B cell (primary cell): ENCODE data around the gene DTHD1. TPM values are rescaled to one million over a fixed set of nuclear protein-coding genes. Genes with fewer than 3 reads are reported as not detected.
A peak's percentile ranks its signal among the peaks of the same experiment; 100 is the strongest.

Source experiments
- ATAC-seq: fragments of 200-7000 bp; cut with Tn5 transposase; one replicate; pipeline ENCODE4 v1.10.0; 2021; ENCODE audit warnings: low read depth, mild to moderate bottlenecking, moderate number of reproducible peaks, moderate library complexity
- CTCF ChIA-PET: fragments of 350-600 bp; sonication (Branson Sonifier 250); formaldehyde crosslinking; loops from one replicate; lab custom pipeline; 2021; ENCODE audit warnings: antibody characterized with exemption, inconsistent platforms; lab: Charles Lee
- POLR2A ChIA-PET: fragments of 350-600 bp; sonication (Branson Sonifier 250); formaldehyde crosslinking; loops from one replicate; lab custom pipeline; 2021; ENCODE audit warnings: antibody characterized with exemption; lab: Charles Lee
- DNase-seq: peaks from one replicate; pipeline ENCODE4 v3.0.0; 2013
- H2AFZ ChIP-seq: 2 replicates; pipeline ENCODE4 v1.6.1; 2012; ENCODE audit warnings: mild to moderate bottlenecking, low read depth, low read length; ENCODE audit not compliant: insufficient read depth, poor library complexity, severe bottlenecking
- H3K27ac ChIP-seq, 2 donors: 1 replicate in 1 of 2; 2 replicates in 1 of 2; pipeline ENCODE4 v1.5.1; 2012 to 2013; ENCODE audit warnings: low read length in 2 of 2, mild to moderate bottlenecking in 2 of 2, moderate library complexity in 1 of 2
- H3K27me3 ChIP-seq, 4 experiments: fragments of 200-600 bp in 1 of 4; sonication (generic) in 1 of 4; replicated peaks in 1 of 4; 1 replicate in 2 of 4; 2 replicates in 2 of 4; pipeline versions ENCODE4 v1.6.1 to v1.7.0; 2013 to 2016; ENCODE audit warnings: low read length in 3 of 4, mild to moderate bottlenecking in 2 of 4, mixed read lengths in 1 of 4, moderate library complexity in 1 of 4; ENCODE audit not compliant: insufficient read depth in 4 of 4, control insufficient read depth in 3 of 4; ENCODE audit errors: control extremely low read depth in 1 of 4
- H3K36me3 ChIP-seq, 2 experiments: replicated peaks in 1 of 2; 1 replicate in 1 of 2; 2 replicates in 1 of 2; pipeline versions ENCODE4 v1.6.1 to v1.7.1; 2013; ENCODE audit warnings: low read length in 1 of 2; ENCODE audit not compliant: insufficient read depth in 2 of 2, control insufficient read depth in 1 of 2; ENCODE audit errors: control extremely low read depth in 1 of 2, extremely low read depth in 1 of 2
- H3K4me1 ChIP-seq, 2 donors: fragments of 200-600 bp in 1 of 2; sonication (generic) in 1 of 2; 1 replicate in 1 of 2; 2 replicates in 1 of 2; pipeline versions ENCODE4 v1.5.1 to v1.6.1; 2013 to 2017; ENCODE audit warnings: low read length in 2 of 2; ENCODE audit not compliant: control insufficient read depth in 2 of 2, insufficient read depth in 2 of 2
- H3K4me2 ChIP-seq: replicated peaks from 2 replicates; pipeline ENCODE3; 2012; ENCODE audit warnings: mild to moderate bottlenecking, low read depth, low read length; ENCODE audit not compliant: poor library complexity, severe bottlenecking
- H3K4me3 ChIP-seq, 5 experiments: fragments of 200-600 bp in 1 of 5; sonication (generic) in 1 of 5; 1 replicate in 3 of 5; 2 replicates in 2 of 5; pipeline versions ENCODE4 v1.5.1 to v1.7.0; 2011 to 2016; ENCODE audit warnings: low read length in 4 of 5, mild to moderate bottlenecking in 4 of 5, low read depth in 2 of 5, control low read depth in 1 of 5, moderate library complexity in 1 of 5; ENCODE audit not compliant: insufficient read depth in 1 of 5; ENCODE audit errors: control extremely low read depth in 1 of 5, extremely low read depth in 1 of 5
- H3K79me2 ChIP-seq: fragments of 200-600 bp; sonication (generic); one replicate; pipeline ENCODE4 v1.6.0; 2016; ENCODE audit warnings: low read length; ENCODE audit not compliant: control insufficient read depth, insufficient read depth
- H3K9ac ChIP-seq: fragments of 200-600 bp; sonication (generic); 2 replicates; pipeline ENCODE4 v1.6.1; 2017; ENCODE audit warnings: mild to moderate bottlenecking, low read length, moderate library complexity
- H3K9me3 ChIP-seq, 3 donors: one replicate each; pipeline versions ENCODE4 v1.6.1 to v1.7.1; 2013; ENCODE audit warnings: low read length in 2 of 3; ENCODE audit not compliant: control insufficient read depth in 2 of 3, insufficient read depth in 1 of 3; ENCODE audit errors: control extremely low read depth in 1 of 3
- H4K20me1 ChIP-seq: 2 replicates; pipeline ENCODE4 v1.6.0; 2012; ENCODE audit warnings: mild to moderate bottlenecking, low read length; ENCODE audit not compliant: insufficient read depth, control insufficient read depth, poor library complexity, severe bottlenecking
- H3K27ac Mint-ChIP-seq: one replicate; pipeline ENCODE4 v1.8.0; 2021; ENCODE audit warnings: mixed read lengths
- H3K27me3 Mint-ChIP-seq: one replicate; pipeline ENCODE4 v1.8.0; 2021; ENCODE audit warnings: mixed read lengths
- H3K4me1 Mint-ChIP-seq: one replicate; pipeline ENCODE4 v1.8.0; 2021; ENCODE audit warnings: mixed read lengths
- H3K4me3 Mint-ChIP-seq: one replicate; pipeline ENCODE4 v1.8.0; 2021; ENCODE audit warnings: mixed read lengths
- H3K9me3 Mint-ChIP-seq: one replicate; pipeline ENCODE4 v1.8.0; 2022; ENCODE audit warnings: mixed read lengths; ENCODE audit not compliant: insufficient read depth
- EZH2 ChIP-seq: IDR thresholded peaks from 2 replicates; pipeline ENCODE4 v1.6.1; 2012; ENCODE audit warnings: borderline replicate concordance, low read depth, mild to moderate bottlenecking, moderate library complexity, low read length; ENCODE audit not compliant: insufficient read depth, poor library complexity, severe bottlenecking
- WGBS: methylation state at CpG from one replicate; pipeline ENCODE4 v1.1.5; 2013; ENCODE audit warnings: missing lambda C conversion rate; ENCODE audit not compliant: insufficient coverage; 5-methylcytosine and 5-hydroxymethylcytosine counted together
- intact Hi-C: fragments of 100-400 bp; cut with micrococcal nuclease; formaldehyde crosslinking; loops from one replicate; pipeline ENCODE4 v1.10.0; 2022
- polyA plus RNA-seq: library from polyadenylated mRNA; depleted of rRNA; stranded (reverse); fragments of >200 nt; gene quantifications from 2 replicates; pipeline ENCODE4 v1.2.3, GENCODE V29; 2012
- total RNA-seq, 2 donors: library from RNA; stranded (reverse); fragments of 120-200 nt in 1 of 2; gene quantifications; 1 replicate in 1 of 2; 2 replicates in 1 of 2; pipeline versions ENCODE4 v1.2.3 to v1.2.4, GENCODE V29; 2013 to 2022
- TF ChIP-seq, protein P1 (sequence below): fragments of 200-600 bp; IDR thresholded peaks from one replicate; pipeline ENCODE4 v1.8.0; 2022; ENCODE audit warnings: antibody characterized with exemption, mild to moderate bottlenecking

Gene DTHD1
- total and polyA plus RNA-seq, 2 donors (not counting 1 experiment from before 2014, with no cell fraction given) = 0.04 TPM; not detected in 1

DNA sequence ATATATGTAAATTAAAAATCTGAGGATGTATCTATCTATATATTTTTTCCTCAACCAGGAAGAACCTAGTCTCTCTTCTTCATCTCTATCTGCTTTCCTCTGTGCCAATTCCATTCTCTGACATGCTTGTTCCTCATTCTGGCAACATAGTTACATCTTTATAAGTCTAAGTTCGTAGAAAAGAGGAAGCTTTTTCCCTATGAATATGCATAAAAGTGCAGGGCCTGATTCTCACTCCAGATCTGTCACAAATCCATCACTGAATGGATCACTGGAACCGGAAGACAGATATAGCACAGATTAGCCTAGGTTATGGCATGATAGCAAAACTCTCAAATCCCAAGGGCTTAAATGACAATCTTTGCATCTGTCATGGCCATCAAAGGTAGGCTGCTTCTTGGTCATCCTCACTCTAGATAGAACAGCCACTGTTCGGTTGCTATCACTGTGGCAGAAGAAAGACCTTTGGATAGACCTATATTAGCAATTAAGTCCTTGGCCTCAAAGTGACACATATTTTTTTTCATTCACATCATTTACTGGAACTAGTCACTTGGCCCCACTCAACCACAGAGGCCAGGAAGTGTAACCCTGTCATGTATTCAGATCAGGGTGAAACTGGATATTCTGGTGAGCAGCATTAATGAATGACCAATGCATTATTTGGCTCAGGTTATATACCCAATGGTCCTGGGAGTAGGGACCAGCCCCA lies 22.2 kb downstream of the DTHD1 start:
- no peaks in the 10 kb centered on the region for H3K27me3 Mint-ChIP-seq
- WGBS = 47% methylated on average over 2 of the region's 3 CpGs
- H3K36me3 ChIP-seq = no peaks in the 10 kb centered on the region
- no peak overlapping the region for H3K4me3 ChIP-seq
- peaks cover 4 to 24% of the 10 kb centered on the region in 2 donors for H3K4me1 ChIP-seq
- POLR2A ChIA-PET = interaction anchor here (0.7 kb wide), 1 partner anchor 36 kb away, joined by 3 read pairs; no protein-coding TSS in a partner anchor
- ATAC-seq (peak; percentile 61), DNase-seq (peak; percentile 44)
- peaks cover 40% of the 10 kb centered on the region for H3K4me1 Mint-ChIP-seq
- H3K27ac Mint-ChIP-seq = no peak overlapping the region
- H3K27me3 ChIP-seq = peaks cover 0 to 2% (median 0%) of the 10 kb centered on the region in 4 experiments
- H2AFZ ChIP-seq = no peak overlapping the region
- no peak overlapping the region for H3K4me3 Mint-ChIP-seq
- H3K79me2 ChIP-seq = no peaks in the 10 kb centered on the region
- H3K9ac ChIP-seq = no peak overlapping the region
- no peaks in the 10 kb centered on the region for H4K20me1 ChIP-seq
- no peaks in the 10 kb centered on the region for H3K9me3 Mint-ChIP-seq
- H3K27ac ChIP-seq = no peak overlapping the region
- H3K4me2 ChIP-seq = no peak overlapping the region
- CTCF ChIA-PET = no interaction called here
- intact Hi-C loops = no loop called here
- TF ChIP-seq EZH2 = no peak
- TF ChIP-seq, protein P1, sequence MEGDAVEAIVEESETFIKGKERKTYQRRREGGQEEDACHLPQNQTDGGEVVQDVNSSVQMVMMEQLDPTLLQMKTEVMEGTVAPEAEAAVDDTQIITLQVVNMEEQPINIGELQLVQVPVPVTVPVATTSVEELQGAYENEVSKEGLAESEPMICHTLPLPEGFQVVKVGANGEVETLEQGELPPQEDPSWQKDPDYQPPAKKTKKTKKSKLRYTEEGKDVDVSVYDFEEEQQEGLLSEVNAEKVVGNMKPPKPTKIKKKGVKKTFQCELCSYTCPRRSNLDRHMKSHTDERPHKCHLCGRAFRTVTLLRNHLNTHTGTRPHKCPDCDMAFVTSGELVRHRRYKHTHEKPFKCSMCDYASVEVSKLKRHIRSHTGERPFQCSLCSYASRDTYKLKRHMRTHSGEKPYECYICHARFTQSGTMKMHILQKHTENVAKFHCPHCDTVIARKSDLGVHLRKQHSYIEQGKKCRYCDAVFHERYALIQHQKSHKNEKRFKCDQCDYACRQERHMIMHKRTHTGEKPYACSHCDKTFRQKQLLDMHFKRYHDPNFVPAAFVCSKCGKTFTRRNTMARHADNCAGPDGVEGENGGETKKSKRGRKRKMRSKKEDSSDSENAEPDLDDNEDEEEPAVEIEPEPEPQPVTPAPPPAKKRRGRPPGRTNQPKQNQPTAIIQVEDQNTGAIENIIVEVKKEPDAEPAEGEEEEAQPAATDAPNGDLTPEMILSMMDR = no peak
- H3K9me3 ChIP-seq = no peaks in the 10 kb centered on the region

DNA sequence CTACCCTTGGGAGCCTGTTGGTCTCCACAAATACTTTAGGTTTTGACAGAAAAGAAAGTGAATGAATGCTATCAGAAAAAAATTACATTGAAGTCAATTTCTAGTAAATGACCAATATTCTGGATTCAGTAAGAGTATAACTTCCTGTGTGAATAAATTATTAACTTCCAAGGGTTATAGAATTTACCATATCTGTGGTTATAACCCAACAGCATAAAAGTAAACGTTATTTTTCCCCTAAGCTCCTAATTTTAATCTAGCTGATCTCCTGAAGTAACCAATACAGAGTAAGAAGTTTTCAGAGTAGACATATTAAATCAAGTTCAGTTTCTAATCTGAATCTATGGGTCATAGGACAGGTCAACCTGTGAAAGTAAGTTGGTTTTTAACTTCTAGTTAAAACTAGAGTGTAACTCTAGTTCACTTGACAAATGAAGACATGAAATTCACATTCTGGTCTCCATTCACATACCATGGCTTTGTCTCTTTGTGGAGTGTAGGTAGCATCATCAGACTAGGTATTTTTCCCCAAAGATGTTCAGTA lies 22.8 kb downstream of the DTHD1 start:
- Histone ChIP-seq H3K27me3 (peaks cover 0 to 2% (median 0%) of the 10 kb centered on the region in 4 experiments), H4K20me1 (no peaks in the 10 kb centered on the region), H3K4me2 (no peak overlapping the region), H3K4me3 (no peak overlapping the region), H3K27ac (no peak overlapping the region), H3K9ac (no peak overlapping the region), H3K9me3 (no peaks in the 10 kb centered on the region), H3K4me1 (peaks cover 4 to 24% of the 10 kb centered on the region in 2 donors), H2AFZ (no peak overlapping the region), H3K36me3 (no peaks in the 10 kb centered on the region), H3K79me2 (no peaks in the 10 kb centered on the region)
- ChIA-PET POLR2A (no interaction called here), CTCF (no interaction called here)
- DNase-seq (no peak), ATAC-seq (no peak)
- TF ChIP-seq, protein P1 = no peak
- Mint-ChIP-seq H3K4me1 (peaks cover 41% of the 10 kb centered on the region), H3K4me3 (no peak overlapping the region), H3K27me3 (no peaks in the 10 kb centered on the region), H3K9me3 (no peaks in the 10 kb centered on the region), H3K27ac (no peak overlapping the region)
- intact Hi-C loops = no loop called here
- no CpG with 5 or more reads among the region's 1 CpG for WGBS
